ENCODE results near the gene SPC24. TPM values are rescaled to one million over a fixed set of nuclear protein-coding genes. Genes with fewer than 3 reads are reported as not detected.

SPC24 gene, protein sequence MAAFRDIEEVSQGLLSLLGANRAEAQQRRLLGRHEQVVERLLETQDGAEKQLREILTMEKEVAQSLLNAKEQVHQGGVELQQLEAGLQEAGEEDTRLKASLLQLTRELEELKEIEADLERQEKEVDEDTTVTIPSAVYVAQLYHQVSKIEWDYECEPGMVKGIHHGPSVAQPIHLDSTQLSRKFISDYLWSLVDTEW
- total RNA-seq (2022) (31.8 and 36.4 TPM in 2 replicates), Bru-seq, nascent RNA (percentile 71 among the genes with signal in this experiment), BruChase-seq, experiment 1, labeled RNA remaining after a 6-hour chase (percentile 86 among the genes with signal in this experiment), BruChase-seq, experiment 2, labeled RNA remaining after a 2-hour chase (percentile 84 among the genes with signal in this experiment)
- long read RNA-seq, partial matches to known transcripts, result 0 of 4 reads
- long read RNA-seq, other reads (novel, unspliced or antisense), result 4 of 4 reads

DNA sequence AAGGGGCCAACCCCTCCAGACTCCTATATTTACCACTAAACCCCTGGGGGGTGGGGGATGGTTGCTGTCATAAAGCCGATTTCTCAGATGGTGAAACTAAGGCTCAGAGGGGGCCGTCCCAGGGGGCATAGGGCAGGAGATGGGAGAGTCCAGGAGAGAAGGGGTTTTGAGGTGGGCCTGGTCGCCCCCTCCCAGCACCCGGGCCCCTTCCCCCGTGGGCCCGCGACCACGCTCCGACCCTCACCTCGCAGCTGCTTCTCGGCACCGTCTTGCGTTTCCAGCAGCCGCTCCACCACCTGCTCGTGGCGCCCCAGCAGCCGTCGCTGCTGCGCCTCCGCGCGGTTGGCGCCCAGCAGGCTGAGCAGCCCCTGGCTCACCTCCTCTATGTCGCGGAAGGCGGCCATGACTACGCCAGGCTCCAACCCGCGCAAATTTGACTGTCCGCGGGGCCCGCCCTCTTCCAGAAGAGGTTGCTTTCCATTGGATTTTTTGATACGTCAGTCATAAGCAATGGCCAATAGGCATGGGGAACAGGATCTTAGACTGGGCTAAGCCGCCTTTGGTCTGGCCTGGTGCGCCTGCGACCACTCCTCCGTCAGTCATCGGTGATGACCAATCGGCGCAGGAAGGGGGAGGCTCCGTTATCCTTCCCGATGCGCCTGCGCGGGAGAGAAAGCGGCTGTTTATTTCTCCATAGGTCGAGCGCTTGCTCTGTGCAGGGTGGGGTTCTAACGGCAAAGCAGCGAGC is at the start of gene SPC24:
Gene SPC24, minus strand, starts transcription at position 410 of the 748 bp plus-strand sequence. Its CDS starts 6 bp downstream, at position 404.
- Mint-ChIP-seq H3K27ac (ENCODE audit: unreplicated experiment) (peak within 1 kb of the TSS; percentile 74), H3K9me3 (ENCODE audit: low read depth, unreplicated experiment) (no peaks in the 10 kb centered on the region), H3K4me1 (ENCODE audit: low read depth, unreplicated experiment) (peaks cover 16% of the 10 kb centered on the region), H3K4me3 (ENCODE audit: low read depth, unreplicated experiment) (peak within 1 kb of the TSS; percentile 79), H3K27me3 (ENCODE audit: unreplicated experiment) (no peaks in the 10 kb centered on the region), H3K36me3 (ENCODE audit: insufficient read depth, unreplicated experiment) (peaks cover 18% of the 10 kb centered on the region)
- TF ChIP-seq CTCF (IDR thresholded peaks at IDR 0.05; ENCODE audit: unreplicated experiment), result no peak
- peak; percentile 92 for DNase-seq
- no TSS peak for BruUV-seq (replicated peaks)
- intact Hi-C loops (cut with micrococcal nuclease; ENCODE audit: unreplicated experiment), result no loop called here
- CTCF ChIA-PET, result interaction anchor here (0.8 kb wide), 1 partner anchor 12 kb away, joined by 3 read pairs; no protein-coding TSS in a partner anchor

- peaks cover 28% of the 10 kb centered on the region for H3K36me3 Mint-ChIP-seq (ENCODE audit: insufficient read depth, unreplicated experiment)
- no peak for DNase-seq
- CTCF ChIA-PET, result no interaction called here
- H3K27me3 Mint-ChIP-seq (ENCODE audit: unreplicated experiment), result no peaks in the 10 kb centered on the region
- intact Hi-C loops (cut with micrococcal nuclease; ENCODE audit: unreplicated experiment), result loop anchor here (10.0 kb wide), 1 partner anchor 170 kb away; no protein-coding TSS in a partner anchor
- no peaks in the 10 kb centered on the region for H3K9me3 Mint-ChIP-seq (ENCODE audit: low read depth, unreplicated experiment)
- TF ChIP-seq CTCF (IDR thresholded peaks at IDR 0.05; ENCODE audit: unreplicated experiment), result no peak
- BruUV-seq (replicated peaks), result no TSS peak
- peaks cover 20% of the 10 kb centered on the region for H3K4me1 Mint-ChIP-seq (ENCODE audit: low read depth, unreplicated experiment)
- no peak overlapping the region for H3K27ac Mint-ChIP-seq (ENCODE audit: unreplicated experiment)
- H3K4me3 Mint-ChIP-seq (ENCODE audit: low read depth, unreplicated experiment), result no peak overlapping the region
Measured at GRCh38 chr19:11204943-11205349, 49.4 kb upstream of the SPC24 start.

DNA sequence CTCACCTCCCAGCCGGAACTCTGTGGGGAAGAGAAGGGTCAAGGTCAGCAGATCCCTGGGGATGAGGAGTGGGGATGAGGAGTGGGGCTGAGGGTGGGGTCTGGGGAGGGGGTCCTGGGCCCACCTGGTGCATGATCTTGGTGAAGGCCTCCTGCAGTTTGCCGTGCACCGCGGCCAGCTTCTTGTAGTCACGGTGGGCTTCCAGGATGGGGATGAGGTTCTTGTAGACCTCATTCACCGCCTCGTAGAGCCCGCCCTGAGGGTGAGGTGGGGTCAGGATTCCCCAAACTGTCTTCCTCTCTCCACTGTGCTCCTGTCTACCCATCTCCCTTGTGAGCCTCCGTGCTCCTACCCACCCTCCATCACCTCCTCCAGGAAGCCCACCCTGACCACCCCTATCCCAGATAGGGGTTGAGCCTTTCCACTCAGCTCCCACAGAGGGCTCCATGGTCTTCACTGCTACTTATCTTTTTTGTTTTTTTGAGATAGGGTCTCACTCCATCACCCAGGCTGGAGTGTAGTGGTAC is 48.6 kb upstream of the SPC24 start:
- Mint-ChIP-seq H3K27ac (ENCODE audit: unreplicated experiment) (peak overlapping the region; percentile 50), H3K36me3 (ENCODE audit: insufficient read depth, unreplicated experiment) (peaks cover 28% of the 10 kb centered on the region), H3K27me3 (ENCODE audit: unreplicated experiment) (no peaks in the 10 kb centered on the region), H3K4me1 (ENCODE audit: low read depth, unreplicated experiment) (peaks cover 20% of the 10 kb centered on the region), H3K4me3 (ENCODE audit: low read depth, unreplicated experiment) (no peak overlapping the region), H3K9me3 (ENCODE audit: low read depth, unreplicated experiment) (no peaks in the 10 kb centered on the region)
- no peak for TF ChIP-seq CTCF (IDR thresholded peaks at IDR 0.05; ENCODE audit: unreplicated experiment)
- intact Hi-C loops (cut with micrococcal nuclease; ENCODE audit: unreplicated experiment), result loop anchor here (10.0 kb wide), 1 partner anchor 169 kb away; no protein-coding TSS in a partner anchor
- BruUV-seq (replicated peaks), result no TSS peak
- no peak for DNase-seq
- CTCF ChIA-PET, result interaction anchor here (1.3 to 1.7 kb wide), 2 partner anchors 66 to 78 kb away, joined by 4 to 5 read pairs; no protein-coding TSS in a partner anchor

All from Calu3 (cell line).